Sigmoid colon (tissue), 4 donors: ENCODE results near the gene SLC52A3.

ENCODE experiments used
- CTCF ChIP-seq, 4 experiments: fragments of 450-650 bp in 3 of 4; fragments of 200-600 bp in 1 of 4; IDR thresholded peaks; one replicate each; pipeline ENCODE4 v1.5.1; 2016 to 2019; ENCODE audit warnings: antibody characterized with exemption in 4 of 4, mild to moderate bottlenecking in 3 of 4, moderate library complexity in 2 of 4
- POLR2A ChIP-seq, 2 donors: fragments of 450-650 bp; IDR thresholded peaks; one replicate each; pipeline ENCODE4 v1.6.1; 2016; ENCODE audit warnings: antibody characterized with exemption in 2 of 2, mild to moderate bottlenecking in 2 of 2, moderate library complexity in 2 of 2
- POLR2AphosphoS5 ChIP-seq, 4 donors: sonication (generic); formaldehyde crosslinking; IDR thresholded peaks; one replicate each; pipeline ENCODE4 v1.6.1; 2017; ENCODE audit warnings: antibody characterized with exemption in 4 of 4

- TF ChIP-seq CTCF (IDR thresholded peaks at IDR 0.05) (no peak), POLR2A (IDR thresholded peaks at IDR 0.05) (no peak), POLR2AphosphoS5 (IDR thresholded peaks at IDR 0.05) (no peak)
Measured at GRCh38 chr20:805713-806112, 37.4 kb upstream of the SLC52A3 start.
